Measurements from ENCODE around the gene BLTP3B. TPM values are rescaled to one million over a fixed set of nuclear protein-coding genes. Genes with fewer than 3 reads are reported as not detected.

BLTP3B gene
- polyA plus RNA-seq, 1 of the 3 experiments (the other 2 are of a cell fraction): 5.8 TPM

DNA sequence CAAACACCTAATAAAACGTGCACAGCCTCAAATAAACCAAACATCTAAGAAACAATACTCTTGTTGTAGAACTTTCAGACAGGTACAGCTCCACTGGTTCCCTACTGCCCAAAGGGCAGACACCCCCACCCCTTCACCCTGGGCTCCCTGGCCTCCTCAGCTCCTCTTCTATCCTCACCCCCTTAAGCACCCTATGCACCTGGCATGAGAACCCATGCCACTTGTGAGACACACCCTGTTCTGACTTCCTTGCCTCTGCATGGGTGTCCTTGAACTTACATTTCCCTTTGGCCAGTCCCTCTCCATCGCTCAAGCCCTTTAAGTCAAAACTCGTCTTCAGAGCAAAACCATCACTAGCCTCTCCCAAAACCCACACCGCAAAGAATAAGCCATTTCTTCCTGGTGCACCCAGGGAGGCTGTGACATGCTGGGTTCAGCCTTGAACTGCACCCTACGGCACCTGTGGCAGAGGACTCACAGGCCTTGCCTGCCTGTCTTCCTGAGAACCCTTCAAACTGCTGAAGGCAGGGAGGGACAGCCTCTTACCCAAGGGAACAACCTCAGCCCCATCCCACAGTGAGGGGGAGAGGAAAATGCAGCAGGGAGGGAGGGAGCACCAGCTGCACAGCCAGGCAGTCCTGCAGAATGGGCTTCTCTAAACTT lies 45.3 kb upstream of the BLTP3B start:
- POLR2A ChIA-PET: no interaction called here
- H3K4me2 ChIP-seq: no peak overlapping the region

More for the DNA sequence above, 45.3 kb upstream of the BLTP3B start:
- CTCF ChIA-PET: no interaction called here
- Histone ChIP-seq H4K20me1 (ENCODE audit: insufficient read depth) (no peaks in the 10 kb centered on the region), H2AFZ (ENCODE audit: low read depth) (no peak overlapping the region), H3K79me2 (ENCODE audit: insufficient read depth) (no peaks in the 10 kb centered on the region), H3K27me3 (ENCODE audit: insufficient read depth) (no peaks in the 10 kb centered on the region), H3K4me3 (ENCODE audit: low read depth in 2 of 2, low read length in 1 of 2) (no peak overlapping the region), H3K27ac (ENCODE audit: low read depth in 2 of 2, low read length in 1 of 2) (no peak overlapping the region), H3K9me2 (no peaks in the 10 kb centered on the region), H3K9ac (no peak overlapping the region), H3K9me3 (no peaks in the 10 kb centered on the region), H3K36me3 (replicated peaks in 1 of 2; ENCODE audit: control insufficient read depth in 1 of 2, insufficient read depth in 2 of 2, low read length in 1 of 2) (peaks cover 0 to 2% of the 10 kb centered on the region in 2 experiments), H3F3A (replicated peaks; ENCODE audit: insufficient read depth) (no peaks in the 10 kb centered on the region), H3K4me1 (ENCODE audit: control insufficient read depth in 1 of 2, insufficient read depth in 2 of 2, low read depth in 1 of 2, low read length in 1 of 2) (peaks cover 0 to 16% of the 10 kb centered on the region in 2 experiments; a peak in 2 of 4 replicates)
- 90% methylated on average over 2 of the region's 5 CpGs for WGBS (ENCODE audit: low lambda C conversion rate)
- TF ChIP-seq, protein P1, sequence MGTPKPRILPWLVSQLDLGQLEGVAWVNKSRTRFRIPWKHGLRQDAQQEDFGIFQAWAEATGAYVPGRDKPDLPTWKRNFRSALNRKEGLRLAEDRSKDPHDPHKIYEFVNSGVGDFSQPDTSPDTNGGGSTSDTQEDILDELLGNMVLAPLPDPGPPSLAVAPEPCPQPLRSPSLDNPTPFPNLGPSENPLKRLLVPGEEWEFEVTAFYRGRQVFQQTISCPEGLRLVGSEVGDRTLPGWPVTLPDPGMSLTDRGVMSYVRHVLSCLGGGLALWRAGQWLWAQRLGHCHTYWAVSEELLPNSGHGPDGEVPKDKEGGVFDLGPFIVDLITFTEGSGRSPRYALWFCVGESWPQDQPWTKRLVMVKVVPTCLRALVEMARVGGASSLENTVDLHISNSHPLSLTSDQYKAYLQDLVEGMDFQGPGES (IDR thresholded peaks at IDR 0.05; ENCODE audit: low read depth, low read length): no peak
- TF ChIP-seq, protein P2, sequence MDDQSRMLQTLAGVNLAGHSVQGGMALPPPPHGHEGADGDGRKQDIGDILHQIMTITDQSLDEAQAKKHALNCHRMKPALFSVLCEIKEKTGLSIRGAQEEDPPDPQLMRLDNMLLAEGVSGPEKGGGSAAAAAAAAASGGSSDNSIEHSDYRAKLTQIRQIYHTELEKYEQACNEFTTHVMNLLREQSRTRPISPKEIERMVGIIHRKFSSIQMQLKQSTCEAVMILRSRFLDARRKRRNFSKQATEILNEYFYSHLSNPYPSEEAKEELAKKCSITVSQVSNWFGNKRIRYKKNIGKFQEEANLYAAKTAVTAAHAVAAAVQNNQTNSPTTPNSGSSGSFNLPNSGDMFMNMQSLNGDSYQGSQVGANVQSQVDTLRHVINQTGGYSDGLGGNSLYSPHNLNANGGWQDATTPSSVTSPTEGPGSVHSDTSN (IDR thresholded peaks at IDR 0.05): no peak
- TF ChIP-seq, protein P3, sequence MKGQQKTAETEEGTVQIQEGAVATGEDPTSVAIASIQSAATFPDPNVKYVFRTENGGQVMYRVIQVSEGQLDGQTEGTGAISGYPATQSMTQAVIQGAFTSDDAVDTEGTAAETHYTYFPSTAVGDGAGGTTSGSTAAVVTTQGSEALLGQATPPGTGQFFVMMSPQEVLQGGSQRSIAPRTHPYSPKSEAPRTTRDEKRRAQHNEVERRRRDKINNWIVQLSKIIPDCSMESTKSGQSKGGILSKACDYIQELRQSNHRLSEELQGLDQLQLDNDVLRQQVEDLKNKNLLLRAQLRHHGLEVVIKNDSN (IDR thresholded peaks at IDR 0.05; ENCODE audit: borderline replicate concordance, low read depth): no peak
- TF ChIP-seq FOXJ3 (CRISPR knock-in tag; IDR thresholded peaks at IDR 0.05) (no peak), NRF1 (IDR thresholded peaks at IDR 0.05; ENCODE audit: low read depth, low read length) (no peak), EZH2phosphoT487 (IDR thresholded peaks at IDR 0.05; ENCODE audit: borderline replicate concordance, low read depth) (no peak), TEAD4 (IDR thresholded peaks at IDR 0.05; ENCODE audit: borderline replicate concordance, insufficient read depth) (no peak), RCOR1 (IDR thresholded peaks at IDR 0.05; ENCODE audit: low read length) (no peak), TAF1 (IDR thresholded peaks at IDR 0.05; ENCODE audit: borderline replicate concordance, low read depth, low read length) (no peak), FOSL2 (IDR thresholded peaks at IDR 0.05; ENCODE audit: borderline replicate concordance, low read depth) (no peak), RXRA (IDR thresholded peaks at IDR 0.05; ENCODE audit: borderline replicate concordance, low read depth) (no peak)
- TF ChIP-seq, protein P4, sequence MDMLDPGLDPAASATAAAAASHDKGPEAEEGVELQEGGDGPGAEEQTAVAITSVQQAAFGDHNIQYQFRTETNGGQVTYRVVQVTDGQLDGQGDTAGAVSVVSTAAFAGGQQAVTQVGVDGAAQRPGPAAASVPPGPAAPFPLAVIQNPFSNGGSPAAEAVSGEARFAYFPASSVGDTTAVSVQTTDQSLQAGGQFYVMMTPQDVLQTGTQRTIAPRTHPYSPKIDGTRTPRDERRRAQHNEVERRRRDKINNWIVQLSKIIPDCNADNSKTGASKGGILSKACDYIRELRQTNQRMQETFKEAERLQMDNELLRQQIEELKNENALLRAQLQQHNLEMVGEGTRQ (IDR thresholded peaks at IDR 0.05; ENCODE audit: borderline replicate concordance, low read depth, low read length): no peak
- TF ChIP-seq, protein P5, sequence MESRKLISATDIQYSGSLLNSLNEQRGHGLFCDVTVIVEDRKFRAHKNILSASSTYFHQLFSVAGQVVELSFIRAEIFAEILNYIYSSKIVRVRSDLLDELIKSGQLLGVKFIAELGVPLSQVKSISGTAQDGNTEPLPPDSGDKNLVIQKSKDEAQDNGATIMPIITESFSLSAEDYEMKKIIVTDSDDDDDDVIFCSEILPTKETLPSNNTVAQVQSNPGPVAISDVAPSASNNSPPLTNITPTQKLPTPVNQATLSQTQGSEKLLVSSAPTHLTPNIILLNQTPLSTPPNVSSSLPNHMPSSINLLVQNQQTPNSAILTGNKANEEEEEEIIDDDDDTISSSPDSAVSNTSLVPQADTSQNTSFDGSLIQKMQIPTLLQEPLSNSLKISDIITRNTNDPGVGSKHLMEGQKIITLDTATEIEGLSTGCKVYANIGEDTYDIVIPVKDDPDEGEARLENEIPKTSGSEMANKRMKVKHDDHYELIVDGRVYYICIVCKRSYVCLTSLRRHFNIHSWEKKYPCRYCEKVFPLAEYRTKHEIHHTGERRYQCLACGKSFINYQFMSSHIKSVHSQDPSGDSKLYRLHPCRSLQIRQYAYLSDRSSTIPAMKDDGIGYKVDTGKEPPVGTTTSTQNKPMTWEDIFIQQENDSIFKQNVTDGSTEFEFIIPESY (IDR thresholded peaks at IDR 0.05; ENCODE audit: borderline replicate concordance, low read depth): no peak
- TF ChIP-seq, protein P6, sequence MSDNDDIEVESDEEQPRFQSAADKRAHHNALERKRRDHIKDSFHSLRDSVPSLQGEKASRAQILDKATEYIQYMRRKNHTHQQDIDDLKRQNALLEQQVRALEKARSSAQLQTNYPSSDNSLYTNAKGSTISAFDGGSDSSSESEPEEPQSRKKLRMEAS (IDR thresholded peaks at IDR 0.05; ENCODE audit: low read depth): no peak
- no peak for DNase-seq

All from SK-N-SH (cell line).